ENCODE results near the gene IL17B. TPM values are rescaled to one million over a fixed set of nuclear protein-coding genes. Genes with fewer than 3 reads are reported as not detected.

IL17B gene
- polyA plus RNA-seq, 1 donor (not counting 4 experiments of a cell fraction or from before 2014, with no cell fraction given) = not detected

- Histone ChIP-seq H3K27ac (ENCODE audit: control insufficient read depth, insufficient read depth, low read length) (no peak overlapping the region), H3K4me2 (ENCODE audit: control insufficient read depth, extremely low read depth, insufficient read depth, low read depth, low read length) (no peak overlapping the region), H3K9ac (ENCODE audit: control insufficient read depth, extremely low read depth, insufficient read depth, low read length) (no peak overlapping the region), H4K20me1 (ENCODE audit: control insufficient read depth, extremely low read depth, insufficient read depth, low read length) (no peaks in the 10 kb centered on the region), H3K27me3 (ENCODE audit: control insufficient read depth, extremely low read depth, insufficient read depth, low read length) (no peaks in the 10 kb centered on the region), H3K36me3 (ENCODE audit: control insufficient read depth in 2 of 2, extremely low read depth in 1 of 2, insufficient read depth in 2 of 2, low read length in 2 of 2) (no peaks in the 10 kb centered on the region), H3K4me3 (ENCODE audit: control insufficient read depth in 2 of 3, extremely low read depth in 1 of 3, insufficient read depth in 2 of 3, low read depth in 1 of 3, low read length in 3 of 3) (no peak overlapping the region), H3K9me3 (ENCODE audit: control insufficient read depth, low read depth, low read length) (no peaks in the 10 kb centered on the region), H3K4me1 (ENCODE audit: control insufficient read depth, extremely low read depth, insufficient read depth, low read length) (peaks cover 5% of the 10 kb centered on the region), H2AFZ (ENCODE audit: control insufficient read depth, low read length) (no peak overlapping the region), H3K9me1 (ENCODE audit: control insufficient read depth, extremely low read depth, insufficient read depth, low read length) (no peaks in the 10 kb centered on the region), H3K79me2 (ENCODE audit: control insufficient read depth, insufficient read depth, low read length) (no peaks in the 10 kb centered on the region)
- no peak for DNase-seq (ENCODE audit: low read depth, low spot score)
- TF ChIP-seq CTCF (optimal IDR thresholded peaks at IDR 0.05 in 1 of 3, IDR thresholded peaks at IDR 0.05 in 1 of 3, conservative IDR thresholded peaks at IDR 0.05 in 1 of 3; ENCODE audit: extremely low read depth in 1 of 3, insufficient read depth in 2 of 3, low read length in 3 of 3) (no peak), EZH2 (IDR thresholded peaks at IDR 0.05; ENCODE audit: low read length) (no peak)
- dilution Hi-C loops (cut with MboI; ENCODE audit: extremely low pct_ligation_motif_present, low sequenced_read_pairs) = no loop called here
- no peak for FAIRE-seq
Observed at GRCh38 chr5:149425729-149426128, 46.6 kb upstream of the IL17B start.

GRCh38 chr5:149424371-149425315, 45.6 kb upstream of the IL17B start:
- no peak overlapping the region for H2AFZ ChIP-seq (ENCODE audit: control insufficient read depth, low read length)
- no peaks in the 10 kb centered on the region for H3K79me2 ChIP-seq (ENCODE audit: control insufficient read depth, insufficient read depth, low read length)
- no peak overlapping the region for H3K4me2 ChIP-seq (ENCODE audit: control insufficient read depth, extremely low read depth, insufficient read depth, low read depth, low read length)
- H3K4me3 ChIP-seq (ENCODE audit: control insufficient read depth in 2 of 3, extremely low read depth in 1 of 3, insufficient read depth in 2 of 3, low read depth in 1 of 3, low read length in 3 of 3) = no peak overlapping the region
- no peak for FAIRE-seq
- no peaks in the 10 kb centered on the region for H4K20me1 ChIP-seq (ENCODE audit: control insufficient read depth, extremely low read depth, insufficient read depth, low read length)
- H3K9me1 ChIP-seq (ENCODE audit: control insufficient read depth, extremely low read depth, insufficient read depth, low read length) = no peaks in the 10 kb centered on the region
- dilution Hi-C loops (cut with MboI; ENCODE audit: extremely low pct_ligation_motif_present, low sequenced_read_pairs) = no loop called here
- H3K27ac ChIP-seq (ENCODE audit: control insufficient read depth, insufficient read depth, low read length) = no peak overlapping the region
- no peak overlapping the region for H3K9ac ChIP-seq (ENCODE audit: control insufficient read depth, extremely low read depth, insufficient read depth, low read length)
- DNase-seq (ENCODE audit: low read depth, low spot score) = no peak
- TF ChIP-seq CTCF (optimal IDR thresholded peaks at IDR 0.05 in 1 of 3, IDR thresholded peaks at IDR 0.05 in 1 of 3, conservative IDR thresholded peaks at IDR 0.05 in 1 of 3; ENCODE audit: extremely low read depth in 1 of 3, insufficient read depth in 2 of 3, low read length in 3 of 3) (no peak), EZH2 (IDR thresholded peaks at IDR 0.05; ENCODE audit: low read length) (no peak)
- no peaks in the 10 kb centered on the region for H3K9me3 ChIP-seq (ENCODE audit: control insufficient read depth, low read depth, low read length)
- no peaks in the 10 kb centered on the region for H3K36me3 ChIP-seq (ENCODE audit: control insufficient read depth in 2 of 2, extremely low read depth in 1 of 2, insufficient read depth in 2 of 2, low read length in 2 of 2)
- peaks cover 5% of the 10 kb centered on the region for H3K4me1 ChIP-seq (ENCODE audit: control insufficient read depth, extremely low read depth, insufficient read depth, low read length)
- H3K27me3 ChIP-seq (ENCODE audit: control insufficient read depth, extremely low read depth, insufficient read depth, low read length) = no peaks in the 10 kb centered on the region

All from keratinocyte (primary cell).